Stimulated activated CD8-positive, alpha-beta memory T cell treated with anti-CD3 and anti-CD28 coated beads, Interleukin-15, amount 100 ng/mL, for 48 hours (primary cell): ENCODE measurements around the gene YTHDC1.

Experiments used
- DNase-seq, 2 donors: peaks; one replicate each; pipeline ENCODE4 v3.0.0-alpha.2; 2020; ENCODE audit warnings: low read depth in 2 of 2

YTHDC1 gene

GRCh38 chr4:68359508-68359907 lies 9.6 kb upstream of the YTHDC1 start:
- no peak for DNase-seq

DNA sequence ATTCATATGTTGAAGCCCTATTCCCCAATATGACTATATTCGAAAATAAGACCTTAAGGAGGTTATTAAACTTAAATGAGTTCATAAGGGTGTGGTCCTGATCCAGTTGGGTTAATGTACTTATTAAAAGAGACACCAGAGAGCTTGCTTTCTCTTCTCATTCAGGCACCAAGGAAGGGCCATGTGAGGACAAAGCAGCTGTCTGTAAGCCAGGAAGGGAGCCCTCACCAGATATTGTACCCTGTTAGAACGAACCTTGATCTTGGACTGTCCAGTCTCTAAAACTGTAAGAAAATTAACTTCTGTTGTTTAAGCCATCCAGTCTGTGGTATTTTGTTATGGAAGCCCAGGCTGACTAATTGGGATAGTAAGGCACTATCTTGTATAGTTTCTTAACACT lies 9.1 kb upstream of the YTHDC1 start:
- no peak for DNase-seq

DNA sequence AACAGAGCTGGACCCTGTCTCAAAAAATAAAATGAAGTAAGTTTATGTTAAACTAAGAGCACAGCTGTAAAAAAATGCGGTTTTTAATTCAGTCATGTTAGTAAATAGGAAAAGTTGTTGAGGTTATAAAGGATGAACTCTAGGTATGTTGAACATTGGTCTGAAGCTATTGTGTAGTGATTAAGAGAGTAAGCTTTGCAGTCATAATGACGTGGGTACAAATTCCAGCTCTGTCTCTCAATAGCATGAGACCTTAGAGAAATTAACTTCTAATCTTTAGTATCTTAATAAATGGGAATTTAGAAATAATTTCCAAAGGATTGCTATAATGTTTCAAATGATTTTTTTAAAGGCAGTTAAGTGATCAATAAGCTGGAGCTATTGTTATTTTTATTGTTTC lies 2.9 kb upstream of the YTHDC1 start:
- DNase-seq: no peak

DNA sequence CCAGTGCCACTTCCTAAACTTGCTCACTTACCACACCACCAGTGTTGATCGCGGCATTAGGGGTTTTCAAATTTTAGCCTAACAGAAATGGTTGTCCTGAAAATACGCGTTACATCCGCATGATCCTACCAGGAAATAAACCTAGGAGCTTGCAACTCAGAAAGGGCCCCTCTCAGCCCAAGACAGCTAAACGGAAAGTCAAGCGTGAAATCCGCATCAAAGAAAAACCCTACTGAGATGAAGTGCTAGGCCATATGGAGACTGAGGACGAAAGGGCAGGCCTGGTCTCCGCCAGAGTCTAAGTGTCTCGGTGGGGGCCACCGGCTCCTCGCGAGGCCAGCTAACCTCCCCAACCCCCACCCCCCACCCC lies 626 bp downstream of the YTHDC1 start:
- peak in 1 of 2 donors; percentile 1 for DNase-seq

DNA sequence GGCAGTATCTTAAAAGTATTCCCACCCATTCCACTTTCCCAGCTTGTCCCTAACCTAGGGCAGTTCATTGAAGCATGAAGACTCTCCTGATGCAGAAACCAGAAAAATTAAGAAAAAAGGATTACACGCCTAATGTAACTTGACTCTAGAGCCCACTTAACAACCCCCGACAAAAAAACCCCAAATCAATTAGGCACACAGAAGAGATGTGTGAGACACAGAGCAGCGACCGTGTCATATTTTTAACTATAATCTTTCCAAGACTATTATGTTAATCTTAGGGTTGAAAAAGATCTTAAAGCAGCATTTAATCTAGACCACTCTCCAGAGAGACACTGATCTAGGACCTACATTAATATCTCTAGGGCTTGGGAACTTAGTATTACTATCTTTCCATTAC lies 1.3 kb downstream of the YTHDC1 start:
- no peak for DNase-seq

GRCh38 chr4:68347845-68348244 lies 2.0 kb downstream of the YTHDC1 start:
- no peak for DNase-seq

GRCh38 chr4:68346461-68346860 lies 3.4 kb downstream of the YTHDC1 start:
- DNase-seq: no peak

DNA sequence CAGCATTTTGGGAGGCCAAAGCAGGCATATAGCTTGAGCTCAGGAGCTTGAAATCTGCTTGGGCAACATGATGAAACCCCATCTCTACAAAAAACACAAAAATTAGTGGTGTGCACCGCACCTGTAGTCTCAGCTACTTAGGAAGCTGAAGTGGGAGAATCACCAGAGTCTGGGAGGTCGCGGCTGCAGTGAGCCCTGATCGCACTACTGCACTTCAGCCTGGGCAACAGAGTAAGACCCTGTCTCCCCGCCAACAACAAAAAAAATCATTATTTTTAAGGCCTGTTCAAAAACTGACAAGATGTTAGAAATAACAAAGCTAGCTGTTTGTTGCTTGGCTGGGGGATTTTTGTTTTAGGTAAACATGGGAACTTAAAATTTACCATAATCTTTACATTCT lies 5.1 kb downstream of the YTHDC1 start:
- DNase-seq: no peak

DNA sequence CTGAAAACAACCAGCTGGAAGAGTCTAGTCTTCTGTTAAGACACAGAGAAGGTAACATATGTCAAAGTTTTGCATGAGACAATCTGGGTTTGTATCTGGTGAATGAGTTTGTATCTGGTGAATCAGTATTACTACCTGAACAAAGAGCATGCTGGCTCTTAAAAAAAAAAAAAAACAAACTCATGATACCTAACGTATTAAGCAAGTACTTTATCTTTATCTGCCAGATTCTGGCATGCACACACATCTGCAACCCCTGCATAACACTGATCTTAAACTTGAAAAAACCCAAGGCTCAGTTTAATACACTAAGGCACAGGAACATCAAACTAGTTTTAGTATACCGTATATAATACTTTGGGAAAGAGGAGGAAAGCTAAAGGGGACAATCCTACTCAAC lies 5.8 kb downstream of the YTHDC1 start:
- no peak for DNase-seq

DNA sequence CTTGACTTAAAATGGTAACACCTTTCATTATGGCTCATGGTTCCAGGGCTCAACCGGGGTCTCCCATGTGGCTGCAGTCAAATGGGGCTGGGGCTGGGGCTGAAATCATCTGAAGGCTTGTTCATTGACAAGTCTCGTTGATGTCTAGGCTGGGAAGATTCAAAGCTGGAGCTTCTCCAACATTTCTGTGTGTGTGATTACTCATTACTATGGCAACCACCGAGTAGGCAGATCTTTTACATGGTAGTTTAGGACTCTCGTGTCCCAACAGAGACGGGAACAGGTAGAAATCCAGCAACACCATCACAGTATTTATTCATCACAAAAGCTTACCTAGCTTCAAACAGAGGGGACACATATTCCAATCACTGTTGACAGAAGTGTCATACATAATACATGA lies 7.8 kb downstream of the YTHDC1 start:
- no peak for DNase-seq

DNA sequence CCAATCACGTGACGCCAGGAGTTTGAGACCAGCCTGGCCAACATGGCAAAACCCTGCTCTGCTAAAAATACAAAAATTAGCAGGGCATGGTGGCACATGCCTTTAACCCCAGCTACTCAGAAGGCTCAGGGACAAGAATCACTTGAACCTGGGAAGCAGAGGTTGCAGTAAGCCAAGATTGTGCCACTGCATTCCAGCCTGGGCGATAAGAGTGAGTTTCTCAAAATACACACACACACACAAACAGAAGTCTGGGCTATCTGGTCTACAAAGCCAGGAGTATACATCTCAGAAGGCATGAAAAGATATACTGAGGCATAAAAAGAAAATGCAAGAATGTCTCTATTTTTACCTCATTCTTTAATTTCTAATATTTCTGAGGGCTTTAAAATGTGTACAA lies 11.3 kb downstream of the YTHDC1 start:
- no peak for DNase-seq

- no peak for DNase-seq
Measured at GRCh38 chr4:68337522-68337921, 12.4 kb downstream of the YTHDC1 start.

DNA sequence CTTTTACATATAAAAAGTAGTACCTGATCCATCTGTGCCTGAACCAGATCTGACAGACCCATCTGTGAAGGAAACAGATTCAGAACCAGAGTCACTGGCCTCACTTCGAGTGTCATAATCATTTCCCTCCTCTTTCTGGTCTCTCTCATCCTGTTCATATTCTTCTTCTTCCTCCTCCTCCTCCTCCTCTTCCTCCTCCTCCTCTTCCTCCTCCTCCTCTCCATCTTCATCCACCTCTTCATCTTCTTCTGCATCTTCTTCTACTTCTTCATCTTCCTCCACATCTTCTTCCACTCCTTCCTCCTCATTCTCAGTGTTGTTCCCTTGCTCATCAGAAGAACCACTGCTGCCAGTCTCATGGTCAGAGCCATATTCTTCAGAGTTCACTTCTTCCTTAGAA lies 12.9 kb downstream of the YTHDC1 start:
- no peak for DNase-seq

GRCh38 chr4:68336530-68336929 lies 13.4 kb downstream of the YTHDC1 start:
- DNase-seq: no peak

DNA sequence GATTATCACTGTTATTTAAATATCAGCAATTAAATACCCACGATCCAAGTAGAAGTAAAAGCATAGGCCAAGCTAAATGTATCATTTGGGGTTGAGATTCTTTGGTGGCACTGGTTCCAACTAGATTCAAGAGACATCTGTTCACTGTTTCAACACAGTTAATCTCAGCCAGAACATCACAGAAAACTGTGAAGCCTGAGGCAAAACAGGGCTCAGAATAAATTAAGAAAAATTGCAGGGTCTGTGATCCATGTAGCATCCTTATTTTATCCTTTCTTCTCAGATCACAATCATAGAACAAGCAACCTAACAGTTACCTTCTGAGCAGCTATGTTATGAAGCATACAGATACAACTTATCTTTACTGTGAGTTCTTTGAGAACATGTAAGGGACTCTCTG lies 23.7 kb downstream of the YTHDC1 start:
- no peak for DNase-seq

DNA sequence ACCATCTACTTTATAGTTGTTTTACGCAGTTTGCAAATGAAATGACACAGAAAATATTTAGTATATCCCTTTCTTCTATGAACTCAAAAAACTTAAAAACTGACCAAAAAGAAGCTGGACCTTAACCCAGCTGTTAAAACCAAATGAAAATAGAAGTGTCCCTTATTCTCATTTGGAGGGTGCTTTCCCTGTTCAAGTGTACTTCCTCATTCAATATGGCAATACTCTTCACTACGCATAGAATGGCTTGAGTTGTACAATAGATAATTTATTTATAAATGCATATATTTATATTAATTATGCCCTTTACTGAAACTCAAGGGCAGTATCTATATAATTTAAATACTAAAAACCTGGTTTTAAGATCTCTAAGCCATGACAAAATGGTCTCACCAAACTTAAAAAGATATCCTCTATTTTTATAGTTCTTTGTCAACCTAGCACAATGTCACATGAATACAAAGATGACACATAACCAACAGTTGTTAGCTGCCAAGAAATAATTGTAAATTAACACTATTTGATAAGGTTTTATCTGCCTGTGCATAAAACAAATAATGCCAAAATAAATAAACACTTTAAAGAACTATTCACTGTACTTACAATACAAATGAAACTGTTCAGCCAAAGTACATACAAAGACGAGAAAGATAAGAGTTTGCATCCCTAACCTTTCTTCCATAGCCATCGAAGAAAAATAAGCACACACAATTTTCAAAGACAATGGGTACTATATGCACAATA lies 25.2 kb downstream of the YTHDC1 start:
- no peak for DNase-seq

DNA sequence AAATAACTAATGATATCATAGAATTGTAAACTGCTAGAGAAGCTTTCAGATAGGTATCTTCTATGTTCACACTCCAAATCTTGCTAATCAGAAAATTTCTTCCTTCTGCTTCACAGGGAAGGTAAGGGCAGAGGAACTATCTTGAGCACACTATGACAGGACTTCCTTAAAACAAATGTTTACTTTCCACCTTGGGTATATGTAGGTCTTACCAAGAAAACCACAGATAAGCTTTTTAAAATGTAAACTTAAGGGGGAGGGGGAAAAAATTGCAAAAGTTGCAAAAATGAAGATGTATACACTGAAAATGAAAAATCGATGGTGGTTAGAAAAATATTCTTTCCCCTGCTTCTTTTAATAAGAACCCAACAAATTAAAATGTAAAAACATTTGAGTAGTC lies 30.9 kb downstream of the YTHDC1 start:
- no peak for DNase-seq

- no peak for DNase-seq
Measured at GRCh38 chr4:68316193-68316969, 33.5 kb downstream of the YTHDC1 start.

GRCh38 chr4:68310651-68311247 lies 39.1 kb downstream of the YTHDC1 start:
- DNase-seq: no peak

DNA sequence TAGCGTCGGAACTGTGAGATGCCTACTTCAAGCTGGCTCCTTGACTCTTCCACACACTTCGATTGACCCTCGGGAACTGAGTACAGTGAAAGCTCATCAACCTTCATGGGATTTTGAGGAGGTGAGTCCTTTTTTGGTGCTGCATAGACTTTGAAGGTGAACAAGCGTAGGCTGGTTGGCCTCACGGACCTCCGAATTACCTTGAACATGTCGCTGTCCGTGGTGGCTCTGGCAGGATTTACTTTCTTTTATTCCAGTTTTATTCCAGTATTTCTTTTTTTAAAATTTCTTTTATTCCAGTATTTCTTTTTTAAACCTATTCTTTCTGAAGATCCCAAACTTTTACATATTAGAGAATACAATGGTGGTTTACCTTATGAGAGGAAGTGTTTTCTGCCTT lies 45.2 kb downstream of the YTHDC1 start:
- DNase-seq: no peak

GRCh38 chr4:68299492-68300457 lies 50.1 kb downstream of the YTHDC1 start:
- DNase-seq: no peak

GRCh38 chr4:68297137-68297536 lies 52.8 kb downstream of the YTHDC1 start:
- no peak for DNase-seq
